GM19467 (cell line): ENCODE results near the gene TIGD2.
"Not testable (repeated sequence)": the region's sequence is repeated elsewhere in the genome, so short reads cannot be mapped to it uniquely, and the experiment has no call there.

Experiments
- ATAC-seq: cut with Tn5 transposase; IDR thresholded peaks from one replicate; pipeline ENCODE4 v1.9.1; 2021; ENCODE audit warnings: mild to moderate bottlenecking, moderate library complexity; ENCODE audit not compliant: unreplicated experiment

Gene TIGD2

GRCh38 chr4:89119166-89119565, 7.8 kb downstream of the TIGD2 start:
- no peak for ATAC-seq

- no peak for ATAC-seq
Measured at GRCh38 chr4:89119836-89120235, 8.5 kb downstream of the TIGD2 start.

- ATAC-seq = no peak
Measured at GRCh38 chr4:89121387-89122068, 10.2 kb downstream of the TIGD2 start.

- ATAC-seq = no peak
Measured at GRCh38 chr4:89123451-89123851, 12.1 kb downstream of the TIGD2 start.

- no peak for ATAC-seq
Measured at GRCh38 chr4:89125901-89126782, 14.8 kb downstream of the TIGD2 start.

GRCh38 chr4:89129080-89129640, 17.8 kb downstream of the TIGD2 start:
- ATAC-seq = no peak

DNA sequence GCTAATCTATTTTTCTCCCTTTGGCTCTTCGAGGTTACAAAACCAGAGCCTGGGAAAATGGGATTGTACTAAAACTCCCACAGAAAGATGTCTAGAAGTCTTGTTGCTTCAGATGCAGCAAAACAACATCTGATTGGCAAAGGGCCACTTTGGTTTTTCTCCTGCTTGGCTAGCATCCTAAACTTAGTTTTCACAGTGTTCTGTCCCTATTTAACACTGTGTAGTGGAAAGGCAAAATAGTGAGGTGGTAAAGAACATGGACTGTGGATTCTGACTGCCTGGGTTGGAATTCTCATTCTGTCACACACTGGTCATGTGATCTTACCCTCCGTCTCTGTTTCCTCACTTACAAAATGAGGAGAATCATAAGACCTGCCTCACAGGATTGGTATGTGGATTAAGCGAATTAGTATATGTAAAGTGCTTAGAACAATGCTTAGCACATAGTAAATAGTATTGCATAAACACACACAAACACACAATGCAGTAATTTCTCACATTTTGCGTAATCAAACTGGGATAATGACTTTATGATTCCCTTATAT, 23.5 kb downstream of the TIGD2 start:
- no peak for ATAC-seq

- no peak for ATAC-seq
Measured at GRCh38 chr4:89136525-89136924, 25.2 kb downstream of the TIGD2 start.

DNA sequence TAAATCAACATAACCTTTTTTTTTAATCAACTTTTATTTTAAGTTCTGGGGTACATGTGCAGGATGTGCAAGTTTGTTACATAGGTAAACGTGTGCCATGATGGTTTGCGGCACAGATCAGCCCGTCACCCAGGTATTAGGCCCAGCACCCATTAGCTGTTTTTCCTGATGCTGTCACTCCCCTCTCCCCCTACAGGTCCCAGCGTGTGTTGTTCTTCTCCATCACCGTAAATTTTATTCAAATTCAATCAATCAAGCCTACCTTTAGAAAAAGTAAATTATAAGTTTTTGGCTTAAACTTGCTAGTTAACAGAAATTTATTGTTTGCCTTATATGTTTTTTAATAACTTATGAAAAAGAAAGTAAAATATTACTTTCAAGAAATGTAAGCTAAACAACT, 25.9 kb downstream of the TIGD2 start:
- ATAC-seq = no peak

- no peak for ATAC-seq
Measured at GRCh38 chr4:89137695-89138094, 26.4 kb downstream of the TIGD2 start.

GRCh38 chr4:89140168-89140759, 28.9 kb downstream of the TIGD2 start:
- no peak for ATAC-seq

DNA sequence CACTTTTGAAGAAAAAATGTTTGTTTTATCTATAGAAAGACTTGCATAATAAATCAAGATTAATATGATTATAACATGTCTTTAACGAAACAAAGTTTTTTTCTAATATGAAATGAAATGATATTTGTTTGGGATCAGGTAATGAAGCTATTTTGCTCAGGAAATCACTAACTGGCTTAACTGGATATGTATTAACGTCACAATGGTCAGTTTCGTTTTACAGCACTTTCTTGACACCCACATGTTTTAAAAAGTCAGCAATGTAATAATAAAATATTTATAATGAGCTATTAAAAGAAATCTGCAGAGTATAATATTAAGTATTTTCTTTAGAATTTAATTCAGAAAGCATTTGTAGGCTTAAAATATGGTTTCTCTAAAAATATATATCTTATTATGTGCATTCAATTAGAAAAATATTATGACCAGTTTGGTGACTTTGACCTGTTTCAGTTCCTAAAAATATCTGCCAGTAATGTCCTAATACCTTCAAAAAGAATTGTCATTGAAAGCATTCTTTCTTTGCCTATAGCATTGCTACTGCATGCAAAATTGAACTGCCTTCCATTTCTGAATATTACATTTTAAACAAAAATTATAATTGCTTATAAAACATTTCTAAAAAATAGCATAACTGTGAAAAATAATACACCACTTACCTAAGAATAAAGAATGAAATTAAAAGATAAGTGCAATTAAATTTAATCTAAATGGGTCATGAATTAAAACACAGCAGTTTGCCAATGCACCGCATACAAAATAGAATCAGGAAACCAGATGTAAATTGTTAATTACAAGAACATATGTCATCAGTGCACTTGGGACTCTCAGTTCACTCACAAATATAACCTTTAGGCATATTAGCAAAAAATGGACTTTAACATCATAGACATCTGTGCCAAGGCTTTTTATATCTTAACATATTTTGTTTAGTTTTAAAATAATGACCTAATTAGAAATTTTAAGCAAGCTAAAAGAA, 31.6 kb downstream of the TIGD2 start:
- peak; percentile 83 for ATAC-seq

- not testable (repeated sequence) for ATAC-seq
Measured at GRCh38 chr4:89144652-89145051, 33.3 kb downstream of the TIGD2 start.

DNA sequence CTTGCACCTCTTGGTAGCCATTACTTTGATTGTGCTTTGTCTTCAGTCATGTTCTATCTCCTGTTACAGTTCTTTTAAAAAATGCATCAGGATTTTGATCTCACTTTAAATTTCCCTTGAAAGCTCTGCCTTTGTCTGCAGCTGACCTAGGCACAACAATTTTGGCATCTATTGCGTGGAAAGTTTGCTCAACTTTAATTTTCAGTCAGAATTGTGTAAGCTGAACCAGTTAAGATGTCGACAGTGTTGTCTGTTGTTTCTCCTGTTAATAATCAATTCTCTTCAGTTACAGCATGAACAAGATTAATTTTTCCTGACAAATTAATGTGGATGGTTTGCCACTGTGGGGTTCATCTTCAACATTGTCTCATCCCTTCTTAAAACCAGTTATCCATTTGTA, 34.9 kb downstream of the TIGD2 start:
- ATAC-seq = no peak

DNA sequence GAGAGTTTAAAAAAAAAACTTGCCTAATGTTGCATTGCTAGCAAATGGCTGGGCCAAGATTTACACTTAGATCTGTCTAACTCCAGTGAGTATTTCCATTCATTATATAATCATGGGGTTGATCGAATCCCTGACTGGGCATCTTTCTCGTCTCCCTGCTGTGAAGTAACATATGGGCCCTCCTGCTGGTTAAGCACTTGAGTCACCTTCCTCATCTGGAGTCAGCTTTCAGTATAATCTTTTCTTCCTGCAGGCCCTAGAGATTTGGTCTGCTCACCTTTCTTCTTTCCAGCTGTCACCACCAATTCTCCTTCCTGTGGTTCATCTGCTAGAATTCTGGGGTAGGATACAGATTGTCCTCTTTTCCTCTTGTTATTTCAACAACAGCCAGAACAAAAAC, 41.6 kb downstream of the TIGD2 start:
- ATAC-seq = no peak

DNA sequence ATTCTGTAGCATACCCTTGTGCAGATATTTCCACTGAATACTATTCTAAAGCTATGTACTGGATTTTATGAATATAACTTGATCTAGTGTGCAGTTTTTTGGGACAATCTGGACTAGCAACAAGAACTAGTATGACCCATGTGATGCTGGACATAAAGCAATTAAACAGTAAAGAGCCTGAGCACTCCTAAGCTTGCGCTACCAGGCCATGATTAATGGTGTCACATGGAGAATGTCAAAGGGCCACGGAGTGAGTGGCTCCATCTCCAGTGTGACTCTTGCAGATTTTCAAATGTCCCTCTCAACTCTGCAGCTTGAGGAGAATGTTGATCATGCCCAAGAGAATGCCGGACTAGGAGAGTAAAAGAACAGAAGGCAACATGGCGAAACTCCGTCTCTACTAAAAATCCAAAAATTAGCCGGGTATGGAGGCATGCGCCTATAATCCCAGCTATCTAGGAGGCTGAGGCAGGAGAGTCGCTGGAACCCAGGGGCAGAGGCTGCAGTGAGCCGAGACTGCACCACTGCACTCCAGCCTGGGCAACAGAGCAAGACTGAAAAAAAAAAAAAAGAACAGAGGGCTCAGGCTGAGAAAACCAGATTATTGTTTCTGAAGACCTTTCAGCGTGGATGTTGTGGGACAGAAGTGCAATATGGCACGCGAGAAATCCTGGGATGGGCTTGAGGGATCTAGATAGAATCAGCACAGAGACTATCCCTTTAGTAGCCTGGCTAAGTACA, 45.0 kb downstream of the TIGD2 start:
- no peak for ATAC-seq

GRCh38 chr4:89157488-89158024, 46.2 kb downstream of the TIGD2 start:
- no peak for ATAC-seq

DNA sequence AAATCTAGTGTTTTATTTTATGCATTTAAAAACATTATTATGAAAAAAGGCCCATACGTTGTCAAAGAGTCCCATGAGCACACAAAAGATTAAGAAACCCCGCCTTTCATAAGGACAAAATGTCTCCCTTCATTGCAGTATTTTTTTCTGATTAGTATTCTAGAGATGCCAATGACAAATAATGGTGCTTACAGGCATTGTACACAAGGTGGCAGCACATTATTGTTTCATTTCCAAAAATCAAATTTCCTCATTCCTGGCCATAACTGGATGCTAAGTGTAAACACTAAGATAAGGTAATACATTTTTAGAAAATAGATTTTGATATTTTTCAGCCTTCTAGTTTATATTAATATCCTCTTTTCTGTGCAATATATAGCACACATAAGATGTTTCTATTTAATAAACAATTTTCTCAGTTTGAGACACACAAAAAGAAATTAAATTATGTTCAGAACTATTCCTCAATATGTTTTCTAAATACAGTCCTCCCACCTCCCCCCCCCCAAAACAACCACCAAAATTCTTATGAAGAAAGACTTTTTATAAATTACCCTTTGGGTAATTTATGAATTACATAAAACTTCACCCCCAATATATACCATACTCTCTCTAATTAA, 47.7 kb downstream of the TIGD2 start:
- ATAC-seq = no peak

DNA sequence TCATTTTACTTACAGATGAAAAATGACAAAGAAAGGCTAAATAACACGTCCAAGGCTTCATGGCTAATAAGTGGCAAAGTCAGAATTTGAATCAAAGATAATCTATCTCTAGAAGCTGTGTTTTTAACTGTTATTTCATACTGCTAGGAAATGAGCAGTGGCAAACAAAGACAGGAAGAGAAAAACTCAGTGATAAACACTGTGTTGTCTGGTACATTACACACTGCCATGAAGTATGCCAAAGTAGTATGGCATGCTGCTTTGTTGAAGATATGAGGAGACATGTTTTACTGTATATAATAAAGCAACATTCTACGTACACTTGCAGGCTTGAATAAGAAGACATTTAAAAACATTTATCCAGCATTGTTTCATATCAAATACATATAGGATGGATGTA, 49.5 kb downstream of the TIGD2 start:
- no peak for ATAC-seq
